ENCODE data around the gene FGF14. TPM values are rescaled to one million over a fixed set of nuclear protein-coding genes. Genes with fewer than 3 reads are reported as not detected.

Gene FGF14
- polyA plus RNA-seq, 1 donor (not counting 4 experiments of a cell fraction or from before 2014, with no cell fraction given), result 0.09 TPM

- H2AFZ ChIP-seq (ENCODE audit: control insufficient read depth, low read length), result no peak overlapping the region
- no peaks in the 10 kb centered on the region for H3K4me1 ChIP-seq (ENCODE audit: control insufficient read depth, extremely low read depth, insufficient read depth, low read length)
- no peak overlapping the region for H3K9ac ChIP-seq (ENCODE audit: control insufficient read depth, extremely low read depth, insufficient read depth, low read length)
- no peaks in the 10 kb centered on the region for H3K79me2 ChIP-seq (ENCODE audit: control insufficient read depth, insufficient read depth, low read length)
- no peaks in the 10 kb centered on the region for H3K9me1 ChIP-seq (ENCODE audit: control insufficient read depth, extremely low read depth, insufficient read depth, low read length)
- H3K4me3 ChIP-seq (ENCODE audit: control insufficient read depth in 2 of 3, extremely low read depth in 1 of 3, insufficient read depth in 2 of 3, low read depth in 1 of 3, low read length in 3 of 3), result no peak overlapping the region
- no peaks in the 10 kb centered on the region for H3K9me3 ChIP-seq (ENCODE audit: control insufficient read depth, low read depth, low read length)
- no peaks in the 10 kb centered on the region for H3K27me3 ChIP-seq (ENCODE audit: control insufficient read depth, extremely low read depth, insufficient read depth, low read length)
- H4K20me1 ChIP-seq (ENCODE audit: control insufficient read depth, extremely low read depth, insufficient read depth, low read length), result no peaks in the 10 kb centered on the region
- no peak for DNase-seq (ENCODE audit: low read depth, low spot score)
- H3K4me2 ChIP-seq (ENCODE audit: control insufficient read depth, extremely low read depth, insufficient read depth, low read depth, low read length), result no peak overlapping the region
- dilution Hi-C loops (cut with MboI; ENCODE audit: extremely low pct_ligation_motif_present, low sequenced_read_pairs), result no loop called here
- no peaks in the 10 kb centered on the region for H3K36me3 ChIP-seq (ENCODE audit: control insufficient read depth in 2 of 2, extremely low read depth in 1 of 2, insufficient read depth in 2 of 2, low read length in 2 of 2)
- no peak overlapping the region for H3K27ac ChIP-seq (ENCODE audit: control insufficient read depth, insufficient read depth, low read length)
- no peak for TF ChIP-seq EZH2 (IDR thresholded peaks at IDR 0.05; ENCODE audit: low read length)
- no peak for TF ChIP-seq CTCF (optimal IDR thresholded peaks at IDR 0.05 in 1 of 3, IDR thresholded peaks at IDR 0.05 in 1 of 3, conservative IDR thresholded peaks at IDR 0.05 in 1 of 3; ENCODE audit: extremely low read depth in 1 of 3, insufficient read depth in 2 of 3, low read length in 3 of 3)
- FAIRE-seq, result no peak
Measured at GRCh38 chr13:101931186-101931585, 470.7 kb downstream of the FGF14 start.

DNA sequence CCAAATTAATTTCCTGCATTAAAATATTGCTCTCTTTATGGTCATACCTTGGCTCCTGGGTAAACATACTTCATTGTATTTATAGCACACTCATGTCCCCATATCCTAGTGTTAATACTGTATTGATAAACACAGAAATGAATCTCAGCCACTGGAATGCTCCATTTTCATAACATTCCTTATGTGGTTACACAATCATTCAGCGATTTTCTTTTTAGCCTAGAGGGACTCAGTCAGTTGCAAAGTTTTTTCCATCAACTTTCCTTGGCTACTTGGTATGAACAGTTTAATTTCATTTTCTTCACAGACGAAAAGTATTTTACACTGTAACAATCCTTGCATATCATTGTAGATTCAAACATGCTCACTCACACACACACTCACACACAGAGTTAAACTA is 471.5 kb downstream of the FGF14 start:
- no peaks in the 10 kb centered on the region for H3K27me3 ChIP-seq (ENCODE audit: control insufficient read depth, extremely low read depth, insufficient read depth, low read length)
- dilution Hi-C loops (cut with MboI; ENCODE audit: extremely low pct_ligation_motif_present, low sequenced_read_pairs), result no loop called here
- H4K20me1 ChIP-seq (ENCODE audit: control insufficient read depth, extremely low read depth, insufficient read depth, low read length), result no peaks in the 10 kb centered on the region
- no peak overlapping the region for H3K4me2 ChIP-seq (ENCODE audit: control insufficient read depth, extremely low read depth, insufficient read depth, low read depth, low read length)
- H3K9me1 ChIP-seq (ENCODE audit: control insufficient read depth, extremely low read depth, insufficient read depth, low read length), result no peaks in the 10 kb centered on the region
- FAIRE-seq (no peak), DNase-seq (ENCODE audit: low read depth, low spot score) (no peak)
- TF ChIP-seq EZH2 (IDR thresholded peaks at IDR 0.05; ENCODE audit: low read length) (no peak), CTCF (optimal IDR thresholded peaks at IDR 0.05 in 1 of 3, IDR thresholded peaks at IDR 0.05 in 1 of 3, conservative IDR thresholded peaks at IDR 0.05 in 1 of 3; ENCODE audit: extremely low read depth in 1 of 3, insufficient read depth in 2 of 3, low read length in 3 of 3) (no peak)
- H2AFZ ChIP-seq (ENCODE audit: control insufficient read depth, low read length), result no peak overlapping the region
- H3K27ac ChIP-seq (ENCODE audit: control insufficient read depth, insufficient read depth, low read length), result no peak overlapping the region
- no peaks in the 10 kb centered on the region for H3K9me3 ChIP-seq (ENCODE audit: control insufficient read depth, low read depth, low read length)
- H3K4me3 ChIP-seq (ENCODE audit: control insufficient read depth in 2 of 3, extremely low read depth in 1 of 3, insufficient read depth in 2 of 3, low read depth in 1 of 3, low read length in 3 of 3), result no peak overlapping the region
- H3K9ac ChIP-seq (ENCODE audit: control insufficient read depth, extremely low read depth, insufficient read depth, low read length), result no peak overlapping the region
- no peaks in the 10 kb centered on the region for H3K79me2 ChIP-seq (ENCODE audit: control insufficient read depth, insufficient read depth, low read length)
- no peaks in the 10 kb centered on the region for H3K4me1 ChIP-seq (ENCODE audit: control insufficient read depth, extremely low read depth, insufficient read depth, low read length)
- no peaks in the 10 kb centered on the region for H3K36me3 ChIP-seq (ENCODE audit: control insufficient read depth in 2 of 2, extremely low read depth in 1 of 2, insufficient read depth in 2 of 2, low read length in 2 of 2)

Data from keratinocyte (primary cell).